Neuronal stem cell (in vitro differentiated cells): ENCODE results near the gene GALNT17.
A peak's percentile ranks its signal among the peaks of the same experiment; 100 is the strongest.

Source experiments
- DNase-seq: peaks from one replicate; pipeline ENCODE4 v3.0.0-alpha.2; 2013; ENCODE audit warnings: low spot score
- H2AFZ ChIP-seq: one replicate; pipeline ENCODE4 v1.6.1; 2013; ENCODE audit warnings: mild to moderate bottlenecking, low read length, inconsistent platforms
- H2AK5ac ChIP-seq: 2 replicates; pipeline ENCODE4 v1.6.1; 2013; ENCODE audit warnings: low read depth, mild to moderate bottlenecking, inconsistent platforms, low read length, moderate library complexity, mixed read lengths
- H2BK120ac ChIP-seq: 2 replicates; pipeline ENCODE4 v1.6.1; 2013; ENCODE audit warnings: low read depth, mild to moderate bottlenecking, inconsistent platforms, low read length, moderate library complexity, mixed read lengths
- H2BK12ac ChIP-seq: one replicate; pipeline ENCODE4 v1.6.1; 2013; ENCODE audit warnings: low read length, inconsistent platforms
- H2BK15ac ChIP-seq: 2 replicates; pipeline ENCODE4 v1.6.1; 2013; ENCODE audit warnings: mild to moderate bottlenecking, low read length, inconsistent platforms, mixed read lengths
- H2BK5ac ChIP-seq: one replicate; pipeline ENCODE4 v1.6.1; 2013; ENCODE audit warnings: inconsistent platforms, mild to moderate bottlenecking, low read length, moderate library complexity
- H3K14ac ChIP-seq: one replicate; pipeline ENCODE4 v1.6.1; 2013; ENCODE audit warnings: low read length, inconsistent platforms
- H3K18ac ChIP-seq: 2 replicates; pipeline ENCODE4 v1.6.1; 2013; ENCODE audit warnings: low read length, inconsistent platforms
- H3K23ac ChIP-seq: 2 replicates; pipeline ENCODE4 v1.6.1; 2013; ENCODE audit warnings: low read depth, mild to moderate bottlenecking, mixed read lengths, low read length, inconsistent platforms; ENCODE audit not compliant: poor library complexity
- H3K27ac ChIP-seq: replicated peaks from 3 replicates; pipeline ENCODE4 v1.5.1; 2013; ENCODE audit warnings: low read length, inconsistent platforms
- H3K27me3 ChIP-seq, 3 experiments: 2 replicates each; pipeline ENCODE4 v1.6.1; 2013; ENCODE audit warnings: low read length in 3 of 3, mild to moderate bottlenecking in 2 of 3, inconsistent platforms in 1 of 3, low read depth in 1 of 3, mixed read lengths in 1 of 3, moderate library complexity in 1 of 3; ENCODE audit not compliant: control insufficient read depth in 3 of 3, insufficient read depth in 3 of 3
- H3K36me3 ChIP-seq, 2 donors: replicated peaks in 1 of 2; 2 replicates each; pipeline ENCODE4 v1.6.1; 2013; ENCODE audit warnings: low read length in 2 of 2; ENCODE audit not compliant: control insufficient read depth in 2 of 2, insufficient read depth in 2 of 2
- H3K4ac ChIP-seq: 2 replicates; pipeline ENCODE4 v1.6.1; 2013; ENCODE audit warnings: inconsistent platforms, mild to moderate bottlenecking, low read length, moderate library complexity
- H3K4me1 ChIP-seq, 2 donors: 1 replicate in 1 of 2; 2 replicates in 1 of 2; pipeline ENCODE4 v1.6.1; 2013; ENCODE audit warnings: low read length in 2 of 2, low read depth in 1 of 2; ENCODE audit not compliant: control insufficient read depth in 2 of 2, insufficient read depth in 1 of 2
- H3K4me2 ChIP-seq: one replicate; pipeline ENCODE4 v1.6.1; 2013; ENCODE audit warnings: mild to moderate bottlenecking, low read length, inconsistent platforms; ENCODE audit not compliant: insufficient read depth, poor library complexity, severe bottlenecking
- H3K4me3 ChIP-seq, 2 donors: 2 replicates each; pipeline ENCODE4 v1.5.1; 2013; ENCODE audit warnings: low read length in 2 of 2, mild to moderate bottlenecking in 2 of 2, inconsistent platforms in 1 of 2, moderate library complexity in 1 of 2
- H3K79me1 ChIP-seq: one replicate; pipeline ENCODE4 v1.6.1; 2013; ENCODE audit warnings: low read depth, mild to moderate bottlenecking, inconsistent platforms, low read length, moderate library complexity
- H3K9ac ChIP-seq: one replicate; pipeline ENCODE4 v1.6.1; 2013; ENCODE audit warnings: mild to moderate bottlenecking, low read depth, low read length, inconsistent platforms; ENCODE audit not compliant: poor library complexity
- H3K9me3 ChIP-seq, 2 donors: replicated peaks in 1 of 2; 2 replicates each; pipeline versions ENCODE3 to v1.6.1; 2013; ENCODE audit warnings: low read length in 2 of 2, mild to moderate bottlenecking in 2 of 2, inconsistent platforms in 1 of 2, low read depth in 1 of 2, mixed read lengths in 1 of 2, moderate library complexity in 1 of 2; ENCODE audit not compliant: control insufficient read depth in 2 of 2, insufficient read depth in 1 of 2
- H4K8ac ChIP-seq: one replicate; pipeline ENCODE4 v1.6.1; 2013; ENCODE audit warnings: low read depth, mild to moderate bottlenecking, inconsistent platforms, low read length, moderate library complexity
- H4K91ac ChIP-seq: one replicate; pipeline ENCODE4 v1.6.1; 2013; ENCODE audit warnings: low read length, low read depth, mild to moderate bottlenecking, inconsistent platforms; ENCODE audit not compliant: poor library complexity
- WGBS, 2 donors: extraction: QIAGEN DNeasy Blood & Tissue Kit; methylation state at CpG; one replicate each; pipeline ENCODE4 v1.1.7; 2013; ENCODE audit warnings: missing lambda C conversion rate in 2 of 2, mixed read lengths in 1 of 2; ENCODE audit not compliant: insufficient read length in 2 of 2, insufficient replicate concordance in 1 of 2; ENCODE audit errors: extremely low coverage in 2 of 2; 5-methylcytosine and 5-hydroxymethylcytosine counted together

GALNT17 gene

DNA sequence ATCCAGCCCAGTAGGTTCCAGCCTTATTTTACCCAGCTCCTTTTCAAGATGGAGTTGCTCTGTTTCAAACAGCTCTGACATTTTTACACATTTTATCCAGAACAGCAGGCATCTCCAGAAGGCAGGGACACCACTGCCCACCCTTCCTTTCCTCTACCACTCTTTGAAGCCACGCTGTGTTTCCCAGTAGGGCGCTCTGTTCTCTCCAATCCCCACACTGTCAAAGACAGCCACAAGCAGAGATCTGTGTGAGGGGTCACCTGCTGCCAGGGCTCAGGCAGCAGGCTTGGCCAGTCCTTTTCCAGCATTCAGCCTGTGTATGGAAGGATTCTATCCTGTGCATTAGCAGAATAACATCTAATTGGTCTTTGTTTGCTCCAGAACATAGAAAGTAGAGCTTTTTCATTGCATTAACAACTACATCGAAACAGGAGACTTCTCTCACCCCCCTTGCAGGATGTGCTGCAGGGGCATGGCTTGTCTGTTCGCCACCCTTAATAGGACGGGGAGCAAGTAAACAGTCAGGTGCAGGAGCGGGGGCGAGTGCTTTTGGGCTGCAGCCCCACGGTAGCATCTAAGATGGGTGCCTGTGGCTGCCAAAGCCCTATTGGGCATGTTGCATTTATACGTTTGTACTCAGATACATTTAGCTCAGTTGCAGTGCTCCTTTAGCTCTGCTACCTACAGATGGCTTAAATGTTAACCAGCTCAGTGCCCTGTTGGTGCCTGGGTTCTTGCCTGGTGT, 326.1 kb downstream of the GALNT17 start:
- DNase-seq, result no peak
- H3K4me2 ChIP-seq, result no peak overlapping the region
- H2AK5ac ChIP-seq, result no peak overlapping the region
- H4K91ac ChIP-seq, result no peak overlapping the region
- H3K36me3 ChIP-seq, result no peaks in the 10 kb centered on the region
- H3K18ac ChIP-seq, result no peak overlapping the region
- no CpG with 5 or more reads among the region's 9 CpGs for WGBS, 2 donors
- H3K27ac ChIP-seq, result no peak overlapping the region
- no peak overlapping the region for H3K9ac ChIP-seq
- peak overlapping the region; percentile 29 for H3K23ac ChIP-seq
- no peak overlapping the region for H3K4ac ChIP-seq
- H2BK15ac ChIP-seq, result no peak overlapping the region
- no peak overlapping the region for H3K4me3 ChIP-seq
- H2BK5ac ChIP-seq, result no peak overlapping the region
- H3K9me3 ChIP-seq, result peaks cover 0 to 4% of the 10 kb centered on the region in 2 donors
- H4K8ac ChIP-seq, result no peak overlapping the region
- H2BK120ac ChIP-seq, result no peak overlapping the region
- H2BK12ac ChIP-seq, result no peak overlapping the region
- H3K27me3 ChIP-seq, result no peaks in the 10 kb centered on the region
- H3K14ac ChIP-seq, result no peak overlapping the region
- H3K4me1 ChIP-seq, result peaks cover 9 to 12% of the 10 kb centered on the region in 2 donors
- H3K79me1 ChIP-seq, result no peaks in the 10 kb centered on the region
- H2AFZ ChIP-seq, result no peak overlapping the region

DNA sequence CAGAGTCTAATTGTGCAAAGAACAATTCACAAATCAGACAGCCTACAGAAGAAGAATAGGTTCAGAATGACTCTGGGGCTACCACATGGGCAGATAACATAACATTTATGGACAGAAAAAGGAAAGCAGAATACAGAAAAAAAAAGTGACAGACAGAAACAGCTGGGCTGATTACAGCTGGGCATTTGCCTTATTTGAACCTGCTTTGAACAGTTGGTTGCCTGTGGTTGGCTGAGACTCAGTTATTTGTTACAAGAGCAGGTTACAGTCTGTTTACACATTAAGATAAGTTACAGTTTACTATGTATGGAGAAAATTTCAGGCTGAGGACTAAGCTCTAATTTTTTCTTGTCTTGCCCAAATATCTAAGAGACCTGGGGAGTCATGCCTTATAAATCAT, 327.2 kb downstream of the GALNT17 start:
- Histone ChIP-seq H2BK12ac (no peak overlapping the region), H2BK120ac (no peak overlapping the region), H2BK5ac (no peak overlapping the region), H3K9ac (no peak overlapping the region), H3K4me3 (no peak overlapping the region), H3K4ac (no peak overlapping the region), H3K4me2 (no peak overlapping the region), H3K79me1 (no peaks in the 10 kb centered on the region), H4K91ac (no peak overlapping the region), H2BK15ac (no peak overlapping the region), H3K27me3 (no peaks in the 10 kb centered on the region), H3K36me3 (no peaks in the 10 kb centered on the region), H3K18ac (no peak overlapping the region), H3K4me1 (peaks cover 9 to 12% of the 10 kb centered on the region in 2 donors), H3K14ac (no peak overlapping the region), H3K23ac (no peak overlapping the region), H3K27ac (no peak overlapping the region), H2AK5ac (no peak overlapping the region), H2AFZ (no peak overlapping the region), H3K9me3 (peaks cover 0 to 8% of the 10 kb centered on the region in 2 donors), H4K8ac (no peak overlapping the region)
- DNase-seq, result no peak

DNA sequence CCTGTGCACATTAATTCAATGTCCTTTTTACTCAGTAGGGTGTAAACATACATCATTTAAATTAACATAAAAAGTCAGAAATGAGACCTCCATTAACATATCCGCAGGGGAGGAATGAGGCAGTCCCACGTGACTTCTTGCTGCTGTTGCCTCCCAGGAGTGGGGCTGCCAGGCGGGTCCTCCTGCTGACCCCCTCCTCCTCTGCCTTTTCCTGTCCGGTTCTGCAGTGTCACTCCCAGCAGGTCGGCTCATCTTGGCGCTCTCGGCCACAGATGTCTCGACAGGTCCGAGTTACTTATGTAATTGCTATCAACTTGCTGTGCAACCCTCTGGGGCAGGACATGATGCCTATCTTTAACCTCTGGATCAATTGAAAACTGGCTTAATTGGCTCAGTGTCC, 329.6 kb downstream of the GALNT17 start:
- Histone ChIP-seq H2AFZ (no peak overlapping the region), H2BK15ac (no peak overlapping the region), H3K36me3 (no peaks in the 10 kb centered on the region), H3K23ac (no peak overlapping the region), H4K8ac (no peak overlapping the region), H3K18ac (no peak overlapping the region), H2BK5ac (no peak overlapping the region), H3K27ac (no peak overlapping the region), H2BK120ac (no peak overlapping the region), H3K14ac (no peak overlapping the region), H3K4me1 (peaks cover 12 to 16% of the 10 kb centered on the region in 2 donors), H3K9me3 (peaks cover 0 to 17% of the 10 kb centered on the region in 2 donors), H3K4me3 (no peak overlapping the region), H4K91ac (no peak overlapping the region), H3K9ac (no peak overlapping the region), H2BK12ac (no peak overlapping the region), H3K27me3 (no peaks in the 10 kb centered on the region), H2AK5ac (no peak overlapping the region), H3K4me2 (no peak overlapping the region), H3K79me1 (no peaks in the 10 kb centered on the region), H3K4ac (no peak overlapping the region)
- DNase-seq, result no peak
- WGBS, 2 donors, result no CpG with 5 or more reads among the region's 9 CpGs

DNA sequence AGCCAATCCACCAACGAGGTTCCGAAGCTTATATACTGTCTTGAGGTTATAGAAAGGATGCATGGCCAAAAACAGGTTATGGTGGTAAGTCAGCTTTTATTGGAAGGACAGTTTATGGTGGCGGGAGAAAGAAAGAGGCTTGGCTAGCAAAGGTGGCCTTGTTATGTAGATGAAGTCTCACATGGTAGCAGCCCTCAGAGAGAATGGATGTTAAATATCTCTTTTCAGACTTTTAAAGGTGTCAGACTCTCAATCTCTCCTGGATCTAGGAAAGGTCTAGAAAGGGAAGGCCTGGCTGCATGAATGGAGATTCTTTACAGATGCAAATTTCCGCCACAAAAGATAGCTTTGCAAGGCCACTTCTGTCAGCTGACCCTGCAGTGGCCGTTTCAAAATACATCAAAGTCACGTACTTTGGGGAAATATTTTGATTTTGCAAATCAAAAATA, 333.8 kb downstream of the GALNT17 start:
- no peak overlapping the region for H3K4me2 ChIP-seq
- no peak overlapping the region for H2AFZ ChIP-seq
- no peak overlapping the region for H2BK5ac ChIP-seq
- H3K27me3 ChIP-seq, result no peaks in the 10 kb centered on the region
- H2BK12ac ChIP-seq, result no peak overlapping the region
- no peak overlapping the region for H2BK15ac ChIP-seq
- H4K91ac ChIP-seq, result no peak overlapping the region
- no CpG with 5 or more reads among the region's 6 CpGs for WGBS, 2 donors
- no peaks in the 10 kb centered on the region for H3K79me1 ChIP-seq
- DNase-seq, result no peak
- H3K4ac ChIP-seq, result no peak overlapping the region
- H2AK5ac ChIP-seq, result no peak overlapping the region
- no peak overlapping the region for H3K18ac ChIP-seq
- H3K4me3 ChIP-seq, result no peak overlapping the region
- no peak overlapping the region for H3K23ac ChIP-seq
- no peak overlapping the region for H2BK120ac ChIP-seq
- H3K4me1 ChIP-seq, result peaks cover 5 to 16% of the 10 kb centered on the region in 2 donors
- H3K9ac ChIP-seq, result no peak overlapping the region
- no peak overlapping the region for H3K14ac ChIP-seq
- H3K27ac ChIP-seq, result no peak overlapping the region
- H4K8ac ChIP-seq, result no peak overlapping the region
- peaks cover 0 to 17% of the 10 kb centered on the region in 2 donors for H3K9me3 ChIP-seq
- no peaks in the 10 kb centered on the region for H3K36me3 ChIP-seq
